ENCODE results near the gene MARCHF3.

DNA sequence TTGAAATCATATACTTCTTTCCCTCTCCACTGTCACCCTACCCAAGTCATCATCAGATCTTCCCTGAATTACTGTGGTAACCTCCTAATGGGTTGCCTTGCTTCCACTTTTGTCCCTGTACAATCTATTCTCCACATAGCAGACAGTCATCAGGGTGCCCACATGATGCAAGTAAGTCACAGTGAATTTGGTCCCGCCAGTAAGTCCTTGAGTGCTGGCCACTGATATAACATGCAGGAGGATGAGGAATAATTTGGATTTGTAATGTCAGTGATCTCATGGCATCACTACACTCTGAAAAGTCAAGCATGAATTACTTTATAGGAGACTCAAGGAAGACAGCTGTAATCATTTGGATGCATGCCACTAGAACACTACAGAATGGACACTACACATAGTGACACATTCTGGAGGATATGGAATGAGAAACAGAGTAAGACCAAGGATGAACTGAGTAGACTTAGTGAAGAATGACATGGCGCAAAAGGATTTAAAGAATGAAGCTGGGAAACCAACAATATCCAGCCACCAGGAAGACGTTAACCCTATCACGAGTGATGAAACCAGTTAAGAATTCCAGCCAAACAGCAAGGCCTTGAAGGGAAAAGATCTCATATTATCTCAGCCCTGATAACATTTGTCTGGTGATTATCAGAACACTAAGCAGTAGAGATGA is 28.6 kb downstream of the MARCHF3 start:
- TF ChIP-seq, protein P1, sequence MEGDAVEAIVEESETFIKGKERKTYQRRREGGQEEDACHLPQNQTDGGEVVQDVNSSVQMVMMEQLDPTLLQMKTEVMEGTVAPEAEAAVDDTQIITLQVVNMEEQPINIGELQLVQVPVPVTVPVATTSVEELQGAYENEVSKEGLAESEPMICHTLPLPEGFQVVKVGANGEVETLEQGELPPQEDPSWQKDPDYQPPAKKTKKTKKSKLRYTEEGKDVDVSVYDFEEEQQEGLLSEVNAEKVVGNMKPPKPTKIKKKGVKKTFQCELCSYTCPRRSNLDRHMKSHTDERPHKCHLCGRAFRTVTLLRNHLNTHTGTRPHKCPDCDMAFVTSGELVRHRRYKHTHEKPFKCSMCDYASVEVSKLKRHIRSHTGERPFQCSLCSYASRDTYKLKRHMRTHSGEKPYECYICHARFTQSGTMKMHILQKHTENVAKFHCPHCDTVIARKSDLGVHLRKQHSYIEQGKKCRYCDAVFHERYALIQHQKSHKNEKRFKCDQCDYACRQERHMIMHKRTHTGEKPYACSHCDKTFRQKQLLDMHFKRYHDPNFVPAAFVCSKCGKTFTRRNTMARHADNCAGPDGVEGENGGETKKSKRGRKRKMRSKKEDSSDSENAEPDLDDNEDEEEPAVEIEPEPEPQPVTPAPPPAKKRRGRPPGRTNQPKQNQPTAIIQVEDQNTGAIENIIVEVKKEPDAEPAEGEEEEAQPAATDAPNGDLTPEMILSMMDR (IDR thresholded peaks at IDR 0.05; ENCODE audit: extremely low read depth in 1 of 2, insufficient read depth in 1 of 2, low read depth in 1 of 2, low read length in 2 of 2): no peak
- TF ChIP-seq EZH2 (IDR thresholded peaks at IDR 0.05; ENCODE audit: borderline replicate concordance, low read depth, low read length, severe bottlenecking) (no peak), POLR2A (IDR thresholded peaks at IDR 0.05; ENCODE audit: low read depth, low read length) (no peak), POLR2AphosphoS5 (IDR thresholded peaks at IDR 0.05; ENCODE audit: insufficient read depth, low read depth, low read length) (no peak)

Data from endothelial cell of umbilical vein (primary cell).